ENCODE results near the gene SALL1.

The SALL1 gene

GRCh38 chr16:51150888-51151320, at the start of gene SALL1:
Gene SALL1 (minus strand): TSS chr16:51151270. CDS start chr16:51151241, 29 bp downstream.
- no peak for DNase-seq

- DNase-seq: no peak
Observed at GRCh38 chr16:51200793-51201192, 49.7 kb upstream of the SALL1 start.

DNA sequence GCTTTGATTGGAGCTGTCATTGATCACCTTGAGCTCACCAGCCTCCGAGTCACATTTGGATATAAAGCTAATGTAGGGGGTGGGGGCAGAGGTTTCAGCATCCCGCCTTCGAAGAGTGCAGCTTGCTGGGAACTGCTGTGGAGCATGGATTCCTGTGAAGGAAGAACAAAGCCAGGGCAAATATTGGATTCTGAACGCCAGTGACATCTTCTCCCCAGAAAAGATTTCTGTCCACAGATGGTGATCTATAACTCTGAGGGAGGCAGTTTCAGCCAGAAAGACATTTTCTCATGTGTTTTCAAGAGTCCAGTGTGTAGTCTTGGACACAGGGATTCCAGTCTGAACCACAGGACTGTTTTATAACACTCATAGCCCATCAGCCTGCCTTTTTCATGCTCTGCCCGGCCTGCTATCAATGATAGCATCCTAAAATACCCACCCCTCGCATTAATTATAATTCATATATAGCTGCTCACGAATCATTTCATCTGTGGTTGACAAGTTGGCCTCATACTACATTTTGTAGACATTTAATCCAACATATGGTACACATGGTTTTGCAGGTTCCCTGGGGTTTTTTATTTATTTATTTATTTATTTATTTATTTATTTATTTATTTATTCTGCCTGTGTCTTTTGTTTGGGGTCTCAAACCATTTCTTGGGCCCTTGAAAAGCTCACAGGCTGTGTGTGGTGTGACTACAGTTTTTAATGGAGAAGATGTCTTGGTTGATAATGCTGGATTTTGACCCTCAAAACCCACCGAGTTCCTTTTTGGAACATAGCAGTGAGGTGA, 47.1 kb upstream of the SALL1 start:
- no peak for DNase-seq

GRCh38 chr16:51193879-51194278, 42.8 kb upstream of the SALL1 start:
- DNase-seq: no peak

- no peak for DNase-seq
Observed at GRCh38 chr16:51184702-51185433, 33.8 kb upstream of the SALL1 start.

DNA sequence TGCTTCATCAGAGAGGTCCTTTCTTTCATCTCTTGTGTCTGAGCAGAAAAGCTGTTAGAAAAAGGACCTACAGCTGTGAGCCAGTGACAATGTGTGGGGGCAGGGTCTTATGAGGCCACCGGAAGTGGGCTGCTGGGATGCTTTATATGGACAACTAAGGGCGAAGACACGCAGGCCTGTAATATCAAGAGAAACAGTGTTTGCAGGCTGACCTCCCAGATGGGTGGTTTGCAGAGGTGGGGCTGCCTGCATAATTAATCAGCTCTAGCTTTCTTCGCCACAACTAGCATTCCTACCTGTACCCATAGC, 30.4 kb upstream of the SALL1 start:
- no peak for DNase-seq

DNA sequence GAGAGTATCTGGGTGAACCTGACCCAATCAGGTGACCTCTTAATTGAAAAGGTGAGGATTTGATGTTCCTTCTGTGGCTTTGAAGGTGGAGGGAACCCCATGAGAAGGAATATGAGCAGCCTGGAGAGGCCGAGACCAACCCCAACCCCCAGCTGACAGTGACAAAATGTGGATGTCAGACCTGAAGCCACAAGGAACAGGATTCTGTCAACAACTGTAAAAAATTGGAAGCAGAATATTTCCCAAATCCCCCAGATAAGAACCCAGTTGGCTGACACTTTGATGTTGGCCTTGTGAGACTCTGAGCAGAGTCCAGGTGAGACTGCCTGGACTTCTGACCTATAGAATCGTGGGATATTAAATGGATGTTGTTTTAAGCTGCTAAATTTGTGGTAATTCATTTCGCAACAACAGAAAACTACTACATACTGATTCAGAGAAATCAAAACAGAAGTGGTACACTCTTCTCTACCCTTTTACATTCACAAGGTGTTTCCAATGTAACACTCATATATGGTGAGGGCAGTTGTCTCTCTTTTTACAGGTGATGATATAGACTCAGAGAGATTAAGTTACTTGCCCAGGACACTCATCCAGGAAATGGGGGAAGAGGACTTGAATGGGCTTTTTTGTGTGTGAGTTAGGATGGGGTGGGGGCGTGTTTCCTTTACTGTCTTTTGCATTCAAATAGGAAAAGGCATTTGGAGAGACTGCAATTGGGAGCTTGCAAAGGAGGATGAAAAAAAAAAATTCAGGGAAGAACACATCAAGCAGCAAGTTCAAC, 29.8 kb upstream of the SALL1 start:
- no peak for DNase-seq

GRCh38 chr16:51175081-51175480, 24.0 kb upstream of the SALL1 start:
- DNase-seq: no peak

GRCh38 chr16:51172368-51172767, 21.3 kb upstream of the SALL1 start:
- no peak for DNase-seq

DNA sequence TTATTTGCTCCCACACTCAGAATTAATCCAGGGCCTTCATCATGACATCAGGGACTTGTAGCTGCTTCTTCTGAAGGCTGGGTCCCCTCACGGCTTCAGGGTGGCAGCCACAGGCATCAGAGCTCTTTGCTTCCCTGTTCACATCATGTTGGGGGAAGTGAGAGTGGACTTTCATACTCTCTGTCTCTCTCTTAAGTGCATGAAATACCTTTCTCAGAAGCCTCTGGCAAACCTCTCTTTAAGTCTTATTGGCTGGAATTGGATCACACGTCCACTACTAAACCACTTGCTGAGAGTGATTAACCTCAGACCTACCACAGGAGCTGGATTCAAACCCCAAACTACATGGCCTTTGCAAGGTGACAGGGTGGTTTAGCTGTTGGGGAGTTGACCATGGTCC, 17.7 kb upstream of the SALL1 start:
- no peak for DNase-seq

- DNase-seq: no peak
Observed at GRCh38 chr16:51167170-51167895, 16.3 kb upstream of the SALL1 start.

DNA sequence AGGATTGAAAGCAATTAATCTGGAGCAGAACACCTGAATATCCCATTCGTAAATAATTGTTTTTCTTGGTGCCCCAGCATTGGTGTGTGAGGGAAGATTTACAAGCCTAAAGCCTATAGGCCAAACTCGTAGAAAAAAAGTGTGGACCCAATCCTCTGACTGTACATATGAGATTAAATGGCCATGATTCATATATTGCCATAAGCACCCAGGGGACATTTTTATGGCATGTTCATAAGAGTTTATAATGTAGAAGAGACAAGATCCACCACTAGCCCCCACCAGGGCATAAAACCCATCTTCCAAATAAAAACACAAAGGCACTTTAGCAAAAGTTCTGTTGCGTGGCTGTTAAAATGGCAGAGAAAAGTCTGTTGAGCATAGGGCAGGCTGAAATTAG, 15.5 kb upstream of the SALL1 start:
- no peak for DNase-seq

- DNase-seq: no peak
Observed at GRCh38 chr16:51166091-51166490, 15.0 kb upstream of the SALL1 start.

- no peak for DNase-seq
Observed at GRCh38 chr16:51165043-51165442, 14.0 kb upstream of the SALL1 start.

DNA sequence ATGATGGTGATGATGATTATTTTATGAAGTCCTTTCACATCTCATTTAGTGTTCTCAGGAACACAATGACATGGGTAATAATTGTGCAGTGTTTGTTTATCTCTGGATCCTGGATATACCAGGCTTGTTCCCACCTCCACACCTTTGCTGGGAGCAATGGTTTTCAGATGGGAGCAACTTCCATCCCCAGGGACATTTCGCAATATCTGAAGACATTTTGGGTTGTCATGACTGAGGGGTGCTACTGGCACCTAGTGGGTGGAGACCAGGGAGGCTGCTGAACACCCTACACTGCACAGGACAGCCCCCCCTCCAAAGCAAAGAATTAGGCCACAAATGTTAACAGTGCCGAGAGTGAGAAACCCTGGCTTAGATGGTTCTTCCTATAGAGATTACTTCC, 13.5 kb upstream of the SALL1 start:
- no peak for DNase-seq

GRCh38 chr16:51163894-51164566, 13.0 kb upstream of the SALL1 start:
- no peak for DNase-seq

GRCh38 chr16:51163366-51163765, 12.3 kb upstream of the SALL1 start:
- no peak for DNase-seq

DNA sequence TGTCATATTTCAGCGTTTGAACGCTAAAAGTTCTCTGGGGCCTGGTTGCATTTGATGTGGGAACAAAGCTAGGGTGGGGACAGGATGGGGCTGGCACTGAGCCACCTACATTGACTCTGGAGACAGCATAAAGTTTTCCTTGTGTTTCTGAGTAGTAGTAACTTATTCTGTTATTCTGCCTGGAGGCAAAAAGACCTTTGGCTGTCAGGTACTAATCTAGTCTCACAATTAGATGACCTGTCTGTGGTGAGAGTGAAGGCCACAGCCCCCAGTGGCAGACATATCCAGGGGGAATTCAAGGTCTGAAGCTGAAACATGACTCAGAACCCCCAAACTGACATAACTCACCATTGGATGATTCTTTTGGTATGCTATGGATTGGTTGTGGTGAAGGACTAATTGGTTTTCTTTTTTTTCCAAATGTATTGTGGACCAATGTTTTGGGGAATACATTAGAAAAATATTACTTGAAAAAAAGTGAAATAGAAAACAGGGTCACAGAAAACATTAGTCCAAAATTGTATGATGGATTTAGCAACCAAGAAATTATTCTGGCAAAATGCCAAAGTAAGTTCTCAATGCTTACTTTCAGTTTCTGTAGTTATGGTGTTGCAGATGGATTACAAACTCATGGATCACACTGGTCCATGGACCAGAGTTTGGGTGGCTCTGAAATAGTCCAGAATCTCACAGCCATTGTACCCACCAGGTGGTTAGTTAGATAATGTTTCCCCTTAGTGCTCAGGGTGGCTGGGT, 10.5 kb upstream of the SALL1 start:
- DNase-seq: no peak

- DNase-seq: no peak
Observed at GRCh38 chr16:51159865-51160264, 8.8 kb upstream of the SALL1 start.

GRCh38 chr16:51159296-51159695, 8.2 kb upstream of the SALL1 start:
- DNase-seq: no peak

DNA sequence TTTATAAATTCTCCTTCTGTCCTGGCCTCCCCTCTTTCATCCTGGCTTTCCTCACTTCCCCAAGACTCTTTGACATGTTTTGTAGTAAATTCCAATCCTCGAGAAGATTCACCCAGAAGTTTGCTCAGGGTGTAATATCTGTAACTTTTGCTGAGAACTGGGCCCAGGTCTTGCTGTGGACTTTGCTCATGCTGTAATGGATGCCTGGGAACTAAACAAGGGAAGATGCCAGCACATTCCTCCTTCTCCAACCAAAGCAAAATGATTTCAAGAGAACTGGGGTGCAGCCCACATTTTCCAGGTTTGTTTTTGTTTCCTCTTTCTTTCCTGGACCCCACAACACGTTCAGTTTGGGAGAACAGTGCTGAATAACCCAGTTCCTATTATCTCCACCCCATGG, 6.6 kb upstream of the SALL1 start:
- no peak for DNase-seq

DNA sequence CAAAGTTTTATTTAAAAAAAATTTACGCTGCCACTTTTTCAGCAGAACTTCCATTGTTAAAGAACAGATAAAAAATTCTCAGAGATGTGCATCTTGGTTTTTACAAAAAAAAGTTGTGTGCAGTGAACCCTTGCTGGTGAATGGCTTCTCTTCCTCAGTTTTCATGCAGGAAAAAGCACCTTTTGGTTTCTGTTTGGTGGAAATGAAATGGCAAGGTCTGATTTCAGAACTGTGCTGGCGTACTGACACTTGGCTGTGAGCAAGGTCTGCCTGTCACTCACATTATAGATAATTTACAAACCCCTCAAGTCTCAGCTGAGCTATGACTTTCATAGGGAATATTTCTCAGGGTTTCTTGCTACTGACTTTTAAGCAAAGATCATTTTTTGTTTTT, 5.7 kb upstream of the SALL1 start:
- DNase-seq: no peak

Data from stimulated activated CD4-positive, alpha-beta T cell treated with anti-CD3 and anti-CD28 coated beads, Interleukin-4, amount 100 ng/mL, for 4 hours (primary cell).